NT2/D1 (cell line): Measurements from ENCODE around the gene TMEM131L.

Experiments used
- SUZ12 ChIP-seq: IDR thresholded peaks from 2 replicates; pipeline ENCODE4 v1.6.1; 2011; ENCODE audit not compliant: insufficient read length, insufficient read depth; ENCODE audit errors: extremely low read depth
- YY1 ChIP-seq: IDR thresholded peaks from 2 replicates; pipeline ENCODE4 v1.6.1; 2011; ENCODE audit not compliant: insufficient read length, insufficient read depth
- ZNF274 ChIP-seq: IDR thresholded peaks from 2 replicates; pipeline ENCODE4 v1.6.1; 2011; ENCODE audit warnings: mild to moderate bottlenecking, low read depth, low read length

DNA sequence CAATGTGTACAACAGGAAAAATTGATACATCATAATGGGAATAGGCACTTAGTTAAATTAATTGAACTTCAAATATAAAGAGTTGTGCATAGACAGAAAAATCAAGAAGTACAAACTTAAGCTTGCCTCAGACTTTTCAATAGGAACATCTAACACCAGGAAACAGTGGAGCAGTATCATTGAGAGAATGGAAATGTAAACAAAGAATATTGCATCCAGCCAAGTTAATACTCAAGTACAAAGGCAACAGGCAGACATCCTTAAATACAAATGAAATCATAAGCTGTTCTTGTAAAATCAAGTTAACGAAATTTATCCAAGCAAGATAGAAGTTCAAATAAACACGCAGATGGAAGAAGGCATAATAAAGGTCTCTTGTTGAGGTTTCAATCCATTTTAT lies 146.7 kb downstream of the TMEM131L start:
- TF ChIP-seq YY1 (no peak), ZNF274 (no peak), SUZ12 (no peak)
